CD14-positive monocyte (primary cell): ENCODE results near the gene IFTAP. TPM values are rescaled to one million over a fixed set of nuclear protein-coding genes. Genes with fewer than 3 reads are reported as not detected.
A peak's percentile ranks its signal among the peaks of the same experiment; 100 is the strongest.

Experiments used
- DNase-seq, 3 donors: peaks; one replicate each; pipeline ENCODE4 v3.0.0-alpha.2; 2011 to 2022
- H2AFZ ChIP-seq: 2 replicates; pipeline ENCODE4 v1.6.0; 2012; ENCODE audit warnings: mild to moderate bottlenecking, low read depth, low read length, inconsistent platforms; ENCODE audit not compliant: insufficient read depth, poor library complexity, severe bottlenecking
- H3K27ac ChIP-seq, 2 donors: 1 replicate in 1 of 2; 2 replicates in 1 of 2; pipeline ENCODE4 v1.5.1; 2012 to 2013; ENCODE audit warnings: low read length in 2 of 2, control low read depth in 1 of 2, inconsistent platforms in 1 of 2, low read depth in 1 of 2, mild to moderate bottlenecking in 1 of 2
- H3K27me3 ChIP-seq, 2 donors: one replicate each; pipeline versions ENCODE4 v1.6.0 to v1.6.1; 2011 to 2013; ENCODE audit warnings: low read length in 2 of 2; ENCODE audit not compliant: control insufficient read depth in 2 of 2, insufficient read depth in 2 of 2
- H3K36me3 ChIP-seq, 2 donors: replicated peaks in 1 of 2; 1 replicate in 1 of 2; 2 replicates in 1 of 2; pipeline versions ENCODE4 v1.5.1 to v1.6.1; 2012 to 2013; ENCODE audit warnings: low read length in 2 of 2, control low read depth in 1 of 2, inconsistent platforms in 1 of 2, mild to moderate bottlenecking in 1 of 2; ENCODE audit not compliant: insufficient read depth in 2 of 2, control insufficient read depth in 1 of 2
- H3K4me1 ChIP-seq, 2 donors: 1 replicate in 1 of 2; 2 replicates in 1 of 2; pipeline versions ENCODE4 v1.5.1 to v1.6.1; 2012 to 2013; ENCODE audit warnings: low read length in 2 of 2, control low read depth in 1 of 2, inconsistent platforms in 1 of 2, mild to moderate bottlenecking in 1 of 2, moderate library complexity in 1 of 2; ENCODE audit not compliant: insufficient read depth in 2 of 2, control insufficient read depth in 1 of 2
- H3K4me2 ChIP-seq: replicated peaks from 2 replicates; pipeline ENCODE3; 2012; ENCODE audit warnings: low read length, moderate library complexity, mild to moderate bottlenecking; ENCODE audit not compliant: poor library complexity, severe bottlenecking; ENCODE audit errors: extremely low read depth
- H3K4me3 ChIP-seq, 3 experiments: fragments of 200-600 bp in 1 of 3; sonication (generic) in 1 of 3; replicated peaks in 1 of 3; 1 replicate in 2 of 3; 2 replicates in 1 of 3; pipeline ENCODE4 v1.5.1; 2011 to 2013; ENCODE audit warnings: low read length in 3 of 3, mild to moderate bottlenecking in 3 of 3, control low read depth in 2 of 3, low read depth in 2 of 3, inconsistent platforms in 1 of 3, moderate library complexity in 1 of 3
- H3K79me2 ChIP-seq: 2 replicates; pipeline ENCODE4 v1.6.0; 2012; ENCODE audit warnings: mild to moderate bottlenecking, control low read depth, inconsistent platforms, low read length, moderate library complexity; ENCODE audit not compliant: insufficient read depth
- H3K9ac ChIP-seq: 2 replicates; pipeline ENCODE4 v1.6.0; 2017; ENCODE audit warnings: low read length, mild to moderate bottlenecking; ENCODE audit not compliant: insufficient read depth, poor library complexity, severe bottlenecking
- H3K9me3 ChIP-seq, 2 donors: replicated peaks in 1 of 2; 1 replicate in 1 of 2; 2 replicates in 1 of 2; pipeline versions ENCODE4 v1.5.1 to v1.6.1; 2012 to 2013; ENCODE audit warnings: low read length in 2 of 2, control low read depth in 1 of 2; ENCODE audit not compliant: control insufficient read depth in 1 of 2, insufficient read depth in 1 of 2
- H4K20me1 ChIP-seq: 2 replicates; pipeline ENCODE4 v1.6.0; 2012; ENCODE audit warnings: mild to moderate bottlenecking, low read length, control low read depth, moderate library complexity; ENCODE audit not compliant: insufficient read depth
- H3K27ac Mint-ChIP-seq, 7 donors: one replicate each; pipeline ENCODE4 v1.8.0; 2020; ENCODE audit warnings: mild to moderate bottlenecking in 7 of 7, mixed read lengths in 7 of 7, moderate library complexity in 6 of 7, inconsistent platforms in 2 of 7
- H3K27me3 Mint-ChIP-seq, 3 donors: one replicate each; pipeline ENCODE4 v1.8.0; 2021 to 2022; ENCODE audit warnings: low read depth in 3 of 3, mild to moderate bottlenecking in 3 of 3, mixed read lengths in 3 of 3, moderate library complexity in 3 of 3, inconsistent platforms in 1 of 3
- H3K36me3 Mint-ChIP-seq, 2 donors: one replicate each; pipeline ENCODE4 v1.8.0; 2020; ENCODE audit warnings: mixed read lengths in 2 of 2, inconsistent platforms in 1 of 2, mild to moderate bottlenecking in 1 of 2
- H3K4me1 Mint-ChIP-seq: one replicate; pipeline ENCODE4 v1.8.0; 2020; ENCODE audit warnings: mild to moderate bottlenecking, mixed read lengths
- H3K4me3 Mint-ChIP-seq, 2 donors: one replicate each; pipeline ENCODE4 v1.8.0; 2020; ENCODE audit warnings: mild to moderate bottlenecking in 2 of 2, mixed read lengths in 2 of 2, moderate library complexity in 1 of 2
- H3K9me3 Mint-ChIP-seq, 7 donors: one replicate each; pipeline ENCODE4 v1.8.0; 2020 to 2022; ENCODE audit warnings: mixed read lengths in 7 of 7, mild to moderate bottlenecking in 6 of 7, moderate library complexity in 6 of 7, inconsistent platforms in 2 of 7
- CTCF ChIP-seq: fragments of 200-600 bp; IDR thresholded peaks from one replicate; pipeline ENCODE4 v1.8.0; 2022; ENCODE audit warnings: antibody characterized with exemption, mild to moderate bottlenecking
- WGBS: methylation state at CpG from one replicate; pipeline ENCODE4 v1.1.5; 2013; ENCODE audit warnings: missing lambda C conversion rate; ENCODE audit not compliant: insufficient coverage; 5-methylcytosine and 5-hydroxymethylcytosine counted together
- intact Hi-C, 2 donors: fragments of 100-400 bp; cut with micrococcal nuclease; formaldehyde crosslinking; loops; one replicate each; pipeline versions ENCODE4 v1.15.0 to v1.15.1; 2023
- polyA plus RNA-seq, 3 donors: library from polyadenylated mRNA; depleted of rRNA in 1 of 3; unstranded in 2 of 3; stranded (reverse) in 1 of 3; fragments of 300-500 nt in 2 of 3; fragments of >200 nt in 1 of 3; fragmentation: Illumina TruSeq in 2 of 3; gene quantifications; 1 replicate in 2 of 3; 2 replicates in 1 of 3; pipeline ENCODE4 v1.2.3, GENCODE V29; 2012 to 2021

Gene IFTAP
- polyA plus RNA-seq, 3 donors, result 5.0 to 18.7 (median 13.9) TPM

- Histone ChIP-seq H3K9ac (no peak overlapping the region), H3K27me3 (no peaks in the 10 kb centered on the region), H2AFZ (no peak overlapping the region), H3K9me3 (no peaks in the 10 kb centered on the region), H3K4me3 (no peak overlapping the region), H3K4me1 (no peaks in the 10 kb centered on the region), H3K79me2 (no peaks in the 10 kb centered on the region), H3K27ac (no peak overlapping the region), H3K36me3 (no peaks in the 10 kb centered on the region), H4K20me1 (no peaks in the 10 kb centered on the region), H3K4me2 (no peak overlapping the region)
- peaks cover 0 to 1% (median 0%) of the 10 kb centered on the region in 3 donors for H3K27me3 Mint-ChIP-seq
- 100% methylated on average over 1 of the region's 6 CpGs for WGBS
- TF ChIP-seq CTCF, result no peak
- H3K27ac Mint-ChIP-seq, result peak overlapping the region in 1 of 7 donors; percentile 22
- no peak for DNase-seq
- no peak overlapping the region for H3K4me3 Mint-ChIP-seq
- intact Hi-C loops, result no loop called here
- no peaks in the 10 kb centered on the region for H3K4me1 Mint-ChIP-seq
- H3K9me3 Mint-ChIP-seq, result no peaks in the 10 kb centered on the region
- H3K36me3 Mint-ChIP-seq, result no peaks in the 10 kb centered on the region
Observed at GRCh38 chr11:36699271-36699670, 105.0 kb downstream of the IFTAP start.

- Mint-ChIP-seq H3K9me3 (no peaks in the 10 kb centered on the region), H3K4me1 (no peaks in the 10 kb centered on the region), H3K27ac (no peak overlapping the region), H3K27me3 (peaks cover 0 to 1% (median 0%) of the 10 kb centered on the region in 3 donors), H3K4me3 (no peak overlapping the region), H3K36me3 (no peaks in the 10 kb centered on the region)
- DNase-seq, result no peak
- Histone ChIP-seq H3K4me2 (no peak overlapping the region), H3K79me2 (no peaks in the 10 kb centered on the region), H3K27ac (no peak overlapping the region), H2AFZ (no peak overlapping the region), H3K9ac (no peak overlapping the region), H3K27me3 (no peaks in the 10 kb centered on the region), H3K4me3 (no peak overlapping the region), H4K20me1 (no peaks in the 10 kb centered on the region), H3K9me3 (no peaks in the 10 kb centered on the region), H3K36me3 (no peaks in the 10 kb centered on the region), H3K4me1 (no peaks in the 10 kb centered on the region)
- WGBS, result 100% methylated on average over 1 of the region's 1 CpG
- intact Hi-C loops, result loop anchor here in 1 of 2 donors (5.0 kb wide), 1 partner anchor 47 kb away; no protein-coding TSS in a partner anchor
- no peak for TF ChIP-seq CTCF
Observed at GRCh38 chr11:36700246-36700645, 105.9 kb downstream of the IFTAP start.
